Neutrophil (primary cell): ENCODE measurements around the gene APBA2.

ENCODE experiments used
- H3K27ac ChIP-seq: fragments of 200-600 bp; sonication (generic); 2 replicates; pipeline ENCODE4 v1.5.1; 2016; ENCODE audit warnings: mild to moderate bottlenecking, moderate library complexity
- H3K27me3 ChIP-seq: fragments of 200-600 bp; sonication (generic); 2 replicates; pipeline ENCODE4 v1.6.0; 2016; ENCODE audit warnings: mild to moderate bottlenecking
- H3K36me3 ChIP-seq: fragments of 200-600 bp; sonication (generic); 2 replicates; pipeline ENCODE4 v1.5.1; 2017
- H3K4me1 ChIP-seq, 2 experiments: fragments of 200-600 bp in 1 of 2; sonication (generic) in 1 of 2; 1 replicate in 1 of 2; 2 replicates in 1 of 2; pipeline versions ENCODE4 v1.5.1 to v1.6.1; 2013 to 2016; ENCODE audit warnings: low read depth in 1 of 2, low read length in 1 of 2, mild to moderate bottlenecking in 1 of 2, moderate library complexity in 1 of 2; ENCODE audit not compliant: control insufficient read depth in 1 of 2, insufficient read depth in 1 of 2
- H3K4me3 ChIP-seq, 2 experiments: fragments of 200-600 bp in 1 of 2; sonication (generic) in 1 of 2; 1 replicate in 1 of 2; 2 replicates in 1 of 2; pipeline ENCODE4 v1.5.1; 2013 to 2016; ENCODE audit warnings: low read depth in 1 of 2, low read length in 1 of 2, mild to moderate bottlenecking in 1 of 2, moderate library complexity in 1 of 2
- H3K9me3 ChIP-seq: fragments of 200-600 bp; sonication (generic); 2 replicates; pipeline ENCODE4 v1.5.1; 2016
- CTCF ChIP-seq: fragments of 200-600 bp; sonication (generic); IDR thresholded peaks from 2 replicates; pipeline ENCODE4 v1.5.1; 2016; ENCODE audit warnings: antibody characterized with exemption

Gene APBA2

GRCh38 chr15:28932361-28932760 is 46.6 kb downstream of the APBA2 start:
- H3K27ac ChIP-seq, result no peak overlapping the region
- H3K9me3 ChIP-seq, result no peaks in the 10 kb centered on the region
- H3K27me3 ChIP-seq, result peaks cover 25% of the 10 kb centered on the region
- TF ChIP-seq CTCF, result no peak
- no peaks in the 10 kb centered on the region for H3K36me3 ChIP-seq
- H3K4me1 ChIP-seq, result no peaks in the 10 kb centered on the region
- no peak overlapping the region for H3K4me3 ChIP-seq

GRCh38 chr15:28933710-28934445 is 48.1 kb downstream of the APBA2 start:
- Histone ChIP-seq H3K36me3 (no peaks in the 10 kb centered on the region), H3K27ac (no peak overlapping the region), H3K27me3 (peaks cover 25% of the 10 kb centered on the region), H3K4me3 (no peak overlapping the region), H3K9me3 (no peaks in the 10 kb centered on the region), H3K4me1 (peaks cover 0 to 8% of the 10 kb centered on the region in 2 experiments)
- no peak for TF ChIP-seq CTCF

- Histone ChIP-seq H3K4me3 (no peak overlapping the region), H3K36me3 (no peaks in the 10 kb centered on the region), H3K27me3 (peaks cover 25% of the 10 kb centered on the region), H3K9me3 (no peaks in the 10 kb centered on the region), H3K27ac (no peak overlapping the region), H3K4me1 (peaks cover 0 to 8% of the 10 kb centered on the region in 2 experiments)
- no peak for TF ChIP-seq CTCF
Observed at GRCh38 chr15:28934645-28935044, 48.9 kb downstream of the APBA2 start.

GRCh38 chr15:28935316-28935715 is 49.5 kb downstream of the APBA2 start:
- no peak for TF ChIP-seq CTCF
- Histone ChIP-seq H3K4me3 (no peak overlapping the region), H3K9me3 (no peaks in the 10 kb centered on the region), H3K27ac (no peak overlapping the region), H3K27me3 (peaks cover 20% of the 10 kb centered on the region), H3K36me3 (no peaks in the 10 kb centered on the region), H3K4me1 (peaks cover 0 to 8% of the 10 kb centered on the region in 2 experiments)

GRCh38 chr15:28936081-28936480 is 50.3 kb downstream of the APBA2 start:
- H3K9me3 ChIP-seq, result no peaks in the 10 kb centered on the region
- peaks cover 20% of the 10 kb centered on the region for H3K27me3 ChIP-seq
- H3K4me1 ChIP-seq, result peaks cover 0 to 8% of the 10 kb centered on the region in 2 experiments
- H3K4me3 ChIP-seq, result no peak overlapping the region
- TF ChIP-seq CTCF, result no peak
- H3K36me3 ChIP-seq, result no peaks in the 10 kb centered on the region
- no peak overlapping the region for H3K27ac ChIP-seq
